Cardiac atrium fibroblast (primary cell): Measurements from ENCODE around the gene CENPK. TPM values are rescaled to one million over a fixed set of nuclear protein-coding genes. Genes with fewer than 3 reads are reported as not detected.

Experiments
- total RNA-seq: library from RNA; depleted of rRNA; stranded (reverse); fragments of >200 nt; gene quantifications from 2 replicates; pipeline ENCODE4 v1.2.3, GENCODE V29; 2015

The CENPK gene, protein sequence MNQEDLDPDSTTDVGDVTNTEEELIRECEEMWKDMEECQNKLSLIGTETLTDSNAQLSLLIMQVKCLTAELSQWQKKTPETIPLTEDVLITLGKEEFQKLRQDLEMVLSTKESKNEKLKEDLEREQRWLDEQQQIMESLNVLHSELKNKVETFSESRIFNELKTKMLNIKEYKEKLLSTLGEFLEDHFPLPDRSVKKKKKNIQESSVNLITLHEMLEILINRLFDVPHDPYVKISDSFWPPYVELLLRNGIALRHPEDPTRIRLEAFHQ
- 2.6 and 6.1 TPM in 2 replicates for total RNA-seq

GRCh38 chr5:65562731-65563701, at the start of gene CENPK, which contains the start of gene PPWD1:
TSS of gene CENPK (minus strand) at chr5:65563168. CDS start at chr5:65554907, 8,261 bp downstream.
TSS of gene PPWD1 (plus strand) at chr5:65563296. CDS start at chr5:65563311, 15 bp downstream.

DNA sequence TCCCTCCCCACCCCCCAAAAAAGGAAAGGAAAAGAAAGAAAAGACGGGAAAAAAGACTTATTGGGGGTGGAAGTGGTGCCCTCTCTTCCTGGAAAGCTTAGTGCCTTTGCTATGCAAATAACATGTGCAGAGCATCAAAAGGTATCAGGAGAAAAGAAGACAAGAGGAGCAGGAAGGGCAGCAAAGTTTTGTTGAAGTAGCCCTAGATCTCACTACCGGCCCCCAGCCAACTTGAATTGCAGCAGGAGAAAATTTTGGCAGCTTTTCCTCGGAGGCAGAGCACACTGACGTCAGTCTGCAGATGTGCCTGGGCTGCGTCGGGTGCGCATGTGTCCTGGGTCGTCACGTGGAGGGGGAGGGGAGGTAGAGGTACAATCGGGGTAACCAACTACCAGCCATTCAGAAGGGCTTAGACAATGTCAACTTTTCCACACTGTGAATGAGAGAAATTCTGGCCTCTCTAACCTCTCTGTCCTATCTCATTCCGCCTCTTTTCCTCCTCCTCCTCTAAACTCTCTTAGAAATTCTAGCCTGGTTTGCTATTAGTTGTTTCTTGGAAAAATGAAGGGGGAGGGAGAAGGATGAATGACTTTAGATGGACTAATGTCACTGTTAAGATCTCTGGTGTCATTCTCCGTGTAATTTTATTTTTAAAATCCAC, 81.2 kb downstream of the CENPK start, which contains the start of gene ADAMTS6:
ADAMTS6 (minus strand) TSS at position 286 of the 661 bp plus-strand sequence. CDS start 8,247 bp downstream, outside the sequence.

Other genes with a start within 250 kb of the CENPK start
- gene ADAMTS6, start 81.2 kb downstream of the CENPK start, total RNA-seq, result 3.1 and 7.5 TPM in 2 replicates
- 23.6 and 26.6 TPM in 2 replicates for gene PPWD1, start 128 bp upstream of the CENPK start, total RNA-seq
- gene TRIM23, start 61.2 kb upstream of the CENPK start, total RNA-seq, result 7.8 and 10.2 TPM in 2 replicates
- 1.9 and 2.9 TPM in 2 replicates for gene SHLD3, start 61.9 kb upstream of the CENPK start, total RNA-seq
- 15.5 and 19.9 TPM in 2 replicates for gene TRAPPC13, start 61.9 kb upstream of the CENPK start, total RNA-seq
- 10.5 and 14.1 TPM in 2 replicates for gene SGTB, start 158.9 kb upstream of the CENPK start, total RNA-seq
- 16.8 and 17.7 TPM in 2 replicates for gene NLN, start 159.0 kb upstream of the CENPK start, total RNA-seq